RWPE2 (cell line): ENCODE measurements around the gene WDR64.

Experiments used
- ATAC-seq: fragments of 200-7000 bp; cut with Tn5 transposase; 3 replicates; pipeline ENCODE4 v1.9.1; 2021; ENCODE audit warnings: low read depth
- DNase-seq: peaks from one replicate; pipeline ENCODE4 v3.0.0-alpha.2; 2020; ENCODE audit warnings: low spot score
- H3K27ac ChIP-seq: fragments of 450-650 bp; 2 replicates; pipeline ENCODE4 v1.5.1; 2017; ENCODE audit warnings: mild to moderate bottlenecking; ENCODE audit not compliant: poor library complexity, severe bottlenecking
- H3K27me3 ChIP-seq: fragments of 250-450 bp; sonication (Bioruptor Pico); 2 replicates; pipeline ENCODE4 v1.5.1; 2021; ENCODE audit warnings: mild to moderate bottlenecking, moderate library complexity; ENCODE audit not compliant: insufficient read depth, poor library complexity, severe bottlenecking
- H3K36me3 ChIP-seq: fragments of 250-450 bp; sonication (Bioruptor Pico); 2 replicates; pipeline ENCODE4 v1.5.1; 2020; ENCODE audit warnings: low read depth, mild to moderate bottlenecking, moderate library complexity
- H3K4me1 ChIP-seq: fragments of 250-450 bp; sonication (Bioruptor Pico); 2 replicates; pipeline ENCODE4 v1.5.1; 2021; ENCODE audit warnings: mild to moderate bottlenecking, moderate library complexity; ENCODE audit not compliant: insufficient read depth, poor library complexity, severe bottlenecking
- H3K4me3 ChIP-seq: fragments of 250-450 bp; sonication (Bioruptor Pico); 2 replicates; pipeline ENCODE4 v1.5.1; 2021; ENCODE audit warnings: mild to moderate bottlenecking, moderate library complexity; ENCODE audit not compliant: severe bottlenecking
- H3K9me3 ChIP-seq: fragments of 250-450 bp; sonication (Bioruptor Pico); 2 replicates; pipeline ENCODE4 v1.5.1; 2021; ENCODE audit warnings: mild to moderate bottlenecking, moderate library complexity; ENCODE audit not compliant: severe bottlenecking
- CTCF ChIP-seq: fragments of 450-650 bp; IDR thresholded peaks from one replicate; pipeline ENCODE4 v1.5.1; 2017; ENCODE audit warnings: mild to moderate bottlenecking, moderate library complexity; ENCODE audit not compliant: poor library complexity, severe bottlenecking

The WDR64 gene

GRCh38 chr1:241749041-241749944 lies 97.2 kb downstream of the WDR64 start:
- Histone ChIP-seq H3K27me3 (no peaks in the 10 kb centered on the region), H3K4me3 (no peak overlapping the region), H3K36me3 (no peaks in the 10 kb centered on the region), H3K9me3 (no peaks in the 10 kb centered on the region), H3K27ac (no peak overlapping the region), H3K4me1 (peaks cover 4% of the 10 kb centered on the region)
- DNase-seq: no peak
- ATAC-seq: peak; percentile 45; the same call in 1 of the 3 replicates
- TF ChIP-seq CTCF: no peak

- ATAC-seq (no peak), DNase-seq (no peak)
- no peak overlapping the region for H3K27ac ChIP-seq
These were observed 98.0 kb downstream of the WDR64 start for GRCh38 chr1:241749945-241750695.

GRCh38 chr1:241751524-241751923 lies 99.4 kb downstream of the WDR64 start:
- Histone ChIP-seq H3K9me3 (no peaks in the 10 kb centered on the region), H3K36me3 (no peaks in the 10 kb centered on the region), H3K27ac (no peak overlapping the region), H3K4me3 (no peak overlapping the region), H3K27me3 (no peaks in the 10 kb centered on the region), H3K4me1 (peaks cover 4% of the 10 kb centered on the region)
- DNase-seq: no peak
- no peak for TF ChIP-seq CTCF
- ATAC-seq: no peak

More at GRCh38 chr1:241749945-241750695, 98.0 kb downstream of the WDR64 start:
- H3K9me3 ChIP-seq: no peaks in the 10 kb centered on the region
- TF ChIP-seq CTCF: no peak
- peaks cover 4% of the 10 kb centered on the region for H3K4me1 ChIP-seq
- no peaks in the 10 kb centered on the region for H3K27me3 ChIP-seq
- H3K36me3 ChIP-seq: no peaks in the 10 kb centered on the region
- H3K4me3 ChIP-seq: no peak overlapping the region

GRCh38 chr1:241762713-241763339 lies 110.7 kb downstream of the WDR64 start:
- DNase-seq (no peak), ATAC-seq (no peak)
- no peaks in the 10 kb centered on the region for H3K27me3 ChIP-seq
- H3K9me3 ChIP-seq: no peaks in the 10 kb centered on the region
- TF ChIP-seq CTCF: no peak
- no peak overlapping the region for H3K27ac ChIP-seq
- H3K4me1 ChIP-seq: no peaks in the 10 kb centered on the region
- no peak overlapping the region for H3K4me3 ChIP-seq
- no peaks in the 10 kb centered on the region for H3K36me3 ChIP-seq
